GM18909 (cell line): ENCODE measurements around the gene KRTAP5-3.
"Not testable (repeated sequence)": the region's sequence is repeated elsewhere in the genome, so short reads cannot be mapped to it uniquely, and the experiment has no call there.

Source experiments
- ATAC-seq: cut with Tn5 transposase; IDR thresholded peaks from one replicate; pipeline ENCODE4 v1.9.1; 2021; ENCODE audit warnings: mild to moderate bottlenecking; ENCODE audit not compliant: unreplicated experiment, poor library complexity

The KRTAP5-3 gene

GRCh38 chr11:1589191-1589963 is 18.9 kb downstream of the KRTAP5-3 start:
- ATAC-seq: not testable (repeated sequence)

- no peak for ATAC-seq
Observed at GRCh38 chr11:1586699-1587098, 21.6 kb downstream of the KRTAP5-3 start.

GRCh38 chr11:1584661-1585370 is 23.4 kb downstream of the KRTAP5-3 start, which contains the start of gene KRTAP5-1:
Gene KRTAP5-1, minus strand, starts transcription at chr11:1585283. Its CDS starts 34 bp downstream, at chr11:1585249.
- not testable (repeated sequence) for ATAC-seq

- ATAC-seq: not testable (repeated sequence)
Observed at GRCh38 chr11:1582909-1583308, 25.4 kb downstream of the KRTAP5-3 start.

- ATAC-seq: no peak
Observed at GRCh38 chr11:1581976-1582375, 26.3 kb downstream of the KRTAP5-3 start.

- ATAC-seq: no peak
Observed at GRCh38 chr11:1576825-1577224, 31.4 kb downstream of the KRTAP5-3 start.

- not testable (repeated sequence) for ATAC-seq
Observed at GRCh38 chr11:1575756-1576155, 32.5 kb downstream of the KRTAP5-3 start.

GRCh38 chr11:1574933-1575242 is 33.4 kb downstream of the KRTAP5-3 start:
- no peak for ATAC-seq

- ATAC-seq: peak; percentile 41
Observed at GRCh38 chr11:1574238-1574932, 33.9 kb downstream of the KRTAP5-3 start.

GRCh38 chr11:1573903-1574237 is 34.4 kb downstream of the KRTAP5-3 start:
- ATAC-seq: no peak

- no peak for ATAC-seq
Observed at GRCh38 chr11:1573077-1573902, 35.0 kb downstream of the KRTAP5-3 start.

- ATAC-seq: peak; percentile 64
Observed at GRCh38 chr11:1572197-1573076, 35.8 kb downstream of the KRTAP5-3 start, which contains the start of gene DUSP8. Gene DUSP8, minus strand, starts transcription at chr11:1572271. Its CDS starts 6,445 bp downstream, at chr11:1565826.

GRCh38 chr11:1571760-1572196 is 36.5 kb downstream of the KRTAP5-3 start:
- peak; percentile 3 for ATAC-seq

- ATAC-seq: no peak
Observed at GRCh38 chr11:1570896-1571759, 37.1 kb downstream of the KRTAP5-3 start.

GRCh38 chr11:1570531-1570895 is 37.8 kb downstream of the KRTAP5-3 start:
- no peak for ATAC-seq

GRCh38 chr11:1570001-1570453 is 38.2 kb downstream of the KRTAP5-3 start:
- no peak for ATAC-seq

- no peak for ATAC-seq
Observed at GRCh38 chr11:1569251-1569780, 38.9 kb downstream of the KRTAP5-3 start.

GRCh38 chr11:1568441-1568911 is 39.8 kb downstream of the KRTAP5-3 start:
- no peak for ATAC-seq
